Lower lobe of right lung (tissue), 2 donors: ENCODE data around the gene RBM20. TPM values are rescaled to one million over a fixed set of nuclear protein-coding genes. Genes with fewer than 3 reads are reported as not detected.
"Not testable (repeated sequence)": the region's sequence is repeated elsewhere in the genome, so short reads cannot be mapped to it uniquely, and the experiment has no call there.

Source experiments
- ATAC-seq, 2 donors: fragments of 200-7000 bp; cut with Tn5 transposase; one replicate each; pipeline ENCODE4 v1.9.1; 2020 to 2022; ENCODE audit warnings: mild to moderate bottlenecking in 2 of 2, moderate library complexity in 2 of 2
- DNase-seq: peaks from one replicate; pipeline ENCODE4 v3.0.0-alpha.2; 2020
- H3K27ac ChIP-seq: fragments of 200-600 bp; one replicate; pipeline ENCODE4 v1.8.0; 2022
- H3K27me3 ChIP-seq: fragments of 200-600 bp; one replicate; pipeline ENCODE4 v1.8.0; 2022; ENCODE audit warnings: low read depth
- H3K36me3 ChIP-seq: fragments of 200-600 bp; one replicate; pipeline ENCODE4 v1.8.0; 2022; ENCODE audit warnings: mild to moderate bottlenecking
- H3K4me1 ChIP-seq: fragments of 200-600 bp; one replicate; pipeline ENCODE4 v1.8.0; 2022
- H3K4me3 ChIP-seq: fragments of 200-600 bp; one replicate; pipeline ENCODE4 v1.8.0; 2022; ENCODE audit warnings: mild to moderate bottlenecking
- H3K9me3 ChIP-seq: fragments of 200-600 bp; one replicate; pipeline ENCODE4 v1.8.0; 2022
- intact Hi-C: fragments of 100-400 bp; cut with DNase I; formaldehyde crosslinking; loops from one replicate; pipeline ENCODE4 v1.11.0; 2022
- total RNA-seq: library from RNA; stranded (reverse); fragmentation: NEBNext Ultra II Directional; extraction: Animal tissue kit (Norgen Biotek cat#: 25700); gene quantifications from one replicate; pipeline ENCODE4 v1.2.1, GENCODE V29; 2021
- TF ChIP-seq, protein P1 (sequence below): fragments of 200-600 bp; IDR thresholded peaks from one replicate; pipeline ENCODE4 v1.8.0; 2022; ENCODE audit warnings: antibody characterized with exemption, mild to moderate bottlenecking
- donor health status: DM: no; HTN: yes; CAD: no; lungs with severe emphysema.

Gene RBM20
- total RNA-seq, 1 donor from 2014 or later: 1.0 TPM

DNA sequence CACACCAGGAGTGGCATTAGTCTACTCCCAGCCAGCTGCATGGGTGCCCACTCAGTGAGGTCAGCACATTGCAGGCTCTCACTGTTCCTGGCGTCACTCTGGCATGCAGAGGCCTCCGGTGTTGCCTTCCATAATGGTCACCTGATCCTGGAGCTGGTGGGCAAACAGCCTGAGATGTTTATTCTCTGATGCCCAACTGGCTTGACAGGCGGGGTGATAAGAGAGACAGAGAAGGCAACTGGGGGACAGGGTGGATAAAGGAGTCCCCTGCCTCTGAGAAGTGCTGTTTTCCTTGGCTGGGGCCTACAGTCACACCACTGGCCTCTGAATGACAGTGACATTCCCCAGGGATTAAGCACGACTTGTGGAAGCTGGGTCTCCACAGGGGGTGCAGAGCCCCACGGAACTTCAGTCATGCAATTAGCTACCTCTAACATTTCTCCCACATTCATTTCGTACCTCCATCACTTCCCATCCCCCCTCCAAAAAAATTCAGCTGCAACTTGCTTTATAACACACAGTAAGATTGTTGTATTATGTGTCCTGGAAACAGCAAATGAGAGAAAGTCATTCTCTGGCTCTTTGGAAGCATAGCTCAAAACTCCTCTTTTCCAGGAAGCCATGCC is 7.1 kb upstream of the RBM20 start:
- DNase-seq (no peak), ATAC-seq (no peak)
- no peaks in the 10 kb centered on the region for H3K9me3 ChIP-seq
- no peak overlapping the region for H3K4me3 ChIP-seq
- intact Hi-C loops: no loop called here
- no peaks in the 10 kb centered on the region for H3K4me1 ChIP-seq
- H3K36me3 ChIP-seq: no peaks in the 10 kb centered on the region
- TF ChIP-seq, protein P1, sequence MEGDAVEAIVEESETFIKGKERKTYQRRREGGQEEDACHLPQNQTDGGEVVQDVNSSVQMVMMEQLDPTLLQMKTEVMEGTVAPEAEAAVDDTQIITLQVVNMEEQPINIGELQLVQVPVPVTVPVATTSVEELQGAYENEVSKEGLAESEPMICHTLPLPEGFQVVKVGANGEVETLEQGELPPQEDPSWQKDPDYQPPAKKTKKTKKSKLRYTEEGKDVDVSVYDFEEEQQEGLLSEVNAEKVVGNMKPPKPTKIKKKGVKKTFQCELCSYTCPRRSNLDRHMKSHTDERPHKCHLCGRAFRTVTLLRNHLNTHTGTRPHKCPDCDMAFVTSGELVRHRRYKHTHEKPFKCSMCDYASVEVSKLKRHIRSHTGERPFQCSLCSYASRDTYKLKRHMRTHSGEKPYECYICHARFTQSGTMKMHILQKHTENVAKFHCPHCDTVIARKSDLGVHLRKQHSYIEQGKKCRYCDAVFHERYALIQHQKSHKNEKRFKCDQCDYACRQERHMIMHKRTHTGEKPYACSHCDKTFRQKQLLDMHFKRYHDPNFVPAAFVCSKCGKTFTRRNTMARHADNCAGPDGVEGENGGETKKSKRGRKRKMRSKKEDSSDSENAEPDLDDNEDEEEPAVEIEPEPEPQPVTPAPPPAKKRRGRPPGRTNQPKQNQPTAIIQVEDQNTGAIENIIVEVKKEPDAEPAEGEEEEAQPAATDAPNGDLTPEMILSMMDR: no peak
- no peak overlapping the region for H3K27ac ChIP-seq
- peaks cover 25% of the 10 kb centered on the region for H3K27me3 ChIP-seq

DNA sequence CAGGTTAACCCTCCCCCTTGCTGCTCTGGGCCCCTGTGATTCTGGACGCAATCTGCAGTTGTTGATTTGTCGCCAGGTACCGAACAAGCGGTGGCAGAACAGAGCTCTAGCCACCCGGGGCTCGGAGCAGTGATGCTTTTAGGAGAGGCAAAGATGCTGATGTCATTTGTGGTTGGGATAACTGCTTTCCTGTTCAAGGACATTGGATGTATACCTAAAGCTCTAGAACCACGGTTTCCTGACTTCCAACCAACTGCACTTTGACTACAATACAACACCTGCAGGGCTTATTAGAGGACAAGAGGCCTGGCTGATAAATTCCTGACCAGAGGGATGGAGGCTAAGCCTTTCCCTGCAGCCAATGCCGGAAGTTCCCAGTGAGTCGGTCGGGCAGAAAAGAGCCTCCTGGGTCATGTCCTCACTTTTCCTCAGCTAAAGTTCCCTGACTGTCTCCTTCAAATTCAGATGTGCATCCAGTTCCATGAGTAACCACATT is 6.5 kb upstream of the RBM20 start:
- TF ChIP-seq, protein P1: no peak
- Histone ChIP-seq H3K27ac (no peak overlapping the region), H3K36me3 (no peaks in the 10 kb centered on the region), H3K9me3 (no peaks in the 10 kb centered on the region), H3K4me3 (no peak overlapping the region), H3K4me1 (no peaks in the 10 kb centered on the region), H3K27me3 (peaks cover 31% of the 10 kb centered on the region)
- no peak for ATAC-seq
- DNase-seq: no peak
- intact Hi-C loops: no loop called here

DNA sequence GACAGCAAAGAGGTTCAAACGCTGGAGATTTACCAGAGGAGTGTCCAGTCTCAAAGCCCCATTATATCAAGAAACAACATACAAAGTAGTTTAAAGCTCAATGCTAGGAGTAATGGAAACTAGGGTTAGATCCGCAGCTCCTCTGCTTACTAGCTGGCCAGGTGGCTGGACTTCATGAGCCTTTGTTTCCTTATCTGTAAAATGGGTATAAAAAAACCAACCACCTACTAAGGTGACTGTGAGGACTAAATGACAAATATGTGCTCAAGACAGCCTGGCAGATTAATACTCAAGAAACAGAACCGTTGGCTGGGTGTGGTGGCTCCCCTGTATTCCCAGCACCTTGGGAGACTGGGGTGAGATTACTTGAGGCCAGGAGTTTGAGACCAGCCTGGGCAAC is 5.8 kb upstream of the RBM20 start:
- H3K27me3 ChIP-seq: peaks cover 38% of the 10 kb centered on the region
- H3K9me3 ChIP-seq: no peaks in the 10 kb centered on the region
- TF ChIP-seq, protein P1: no peak
- no peak for ATAC-seq
- intact Hi-C loops: no loop called here
- peaks cover 5% of the 10 kb centered on the region for H3K4me1 ChIP-seq
- H3K27ac ChIP-seq: no peak overlapping the region
- DNase-seq: no peak
- no peaks in the 10 kb centered on the region for H3K36me3 ChIP-seq
- no peak overlapping the region for H3K4me3 ChIP-seq

DNA sequence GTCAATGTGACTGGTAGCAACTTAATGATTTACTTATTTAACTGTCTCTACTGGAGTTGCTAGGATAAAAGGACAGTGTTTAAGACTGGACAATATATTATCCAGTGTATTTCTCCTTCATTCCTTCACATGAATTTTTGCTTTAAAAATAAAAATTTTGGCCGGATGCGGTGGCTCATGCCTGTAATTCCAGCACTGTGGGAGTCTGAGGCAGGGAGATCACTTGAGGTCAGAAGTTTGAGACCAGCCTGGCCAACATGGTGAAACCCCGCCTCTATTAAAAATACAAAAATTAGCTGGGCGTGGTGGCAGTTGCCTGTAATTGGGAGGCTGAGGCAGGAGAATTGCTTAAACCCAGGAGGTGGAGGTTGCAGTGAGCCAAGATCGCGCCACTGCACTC is 5.1 kb upstream of the RBM20 start:
- intact Hi-C loops, H3K27ac ChIP-seq, H3K36me3 ChIP-seq, DNase-seq, H3K9me3 ChIP-seq, H3K4me3 ChIP-seq, ATAC-seq: not testable (repeated sequence)
- H3K4me1 ChIP-seq: peaks cover 12% of the 10 kb centered on the region
- H3K27me3 ChIP-seq: peaks cover 45% of the 10 kb centered on the region

DNA sequence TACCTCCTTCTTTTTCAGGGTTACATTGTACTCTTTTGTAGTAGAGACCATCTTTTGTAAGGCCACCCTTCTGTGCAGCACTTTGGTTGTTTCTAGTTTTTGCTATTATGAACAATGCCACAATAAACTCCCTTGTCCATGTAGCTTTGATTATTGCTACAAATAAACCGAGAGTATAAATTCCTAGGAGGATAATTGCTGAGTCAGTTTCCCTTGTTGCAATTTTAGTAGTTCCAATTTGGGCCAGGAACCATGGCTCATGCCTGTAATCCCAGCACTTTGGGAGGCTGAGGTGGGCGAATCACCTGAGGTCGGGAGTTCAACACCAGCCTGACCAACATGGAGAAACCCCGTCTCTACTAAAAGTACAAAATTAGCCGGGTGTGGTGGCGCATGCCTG is 4.3 kb upstream of the RBM20 start:
- intact Hi-C loops, ATAC-seq, H3K27ac ChIP-seq, H3K36me3 ChIP-seq, H3K9me3 ChIP-seq, DNase-seq, H3K4me3 ChIP-seq: not testable (repeated sequence)
- peaks cover 19% of the 10 kb centered on the region for H3K4me1 ChIP-seq
- peaks cover 54% of the 10 kb centered on the region for H3K27me3 ChIP-seq

DNA sequence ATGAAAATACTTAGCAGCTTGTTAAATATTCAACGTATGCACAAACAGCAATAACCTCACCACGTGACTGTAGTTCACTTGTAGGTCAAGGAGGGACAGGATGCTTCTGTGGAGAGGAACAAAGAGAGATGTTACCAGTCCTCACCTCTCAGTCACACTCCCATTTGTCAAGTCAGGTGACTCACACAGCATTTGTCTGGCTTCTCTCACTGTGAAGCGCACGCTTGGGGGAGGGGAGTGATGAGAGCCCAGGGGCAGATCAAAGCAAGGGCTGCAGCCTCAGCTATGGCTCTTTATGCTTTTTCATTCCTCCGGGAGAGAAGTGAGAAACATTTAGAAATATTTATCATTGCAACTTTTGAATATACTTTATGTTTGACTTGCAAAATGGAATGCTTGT is 2.9 kb upstream of the RBM20 start:
- DNase-seq (no peak), ATAC-seq (no peak)
- intact Hi-C loops: no loop called here
- no peaks in the 10 kb centered on the region for H3K9me3 ChIP-seq
- no peaks in the 10 kb centered on the region for H3K36me3 ChIP-seq
- H3K27me3 ChIP-seq: peaks cover 62% of the 10 kb centered on the region
- TF ChIP-seq, protein P1: no peak
- H3K4me3 ChIP-seq: no peak overlapping the region
- no peak overlapping the region for H3K27ac ChIP-seq
- H3K4me1 ChIP-seq: peaks cover 19% of the 10 kb centered on the region
